ENCODE measurements around the gene FLOT2. TPM values are rescaled to one million over a fixed set of nuclear protein-coding genes. Genes with fewer than 3 reads are reported as not detected.

The FLOT2 gene
- total RNA-seq, 1 experiment from 2014 or later, result 98.1 TPM

DNA sequence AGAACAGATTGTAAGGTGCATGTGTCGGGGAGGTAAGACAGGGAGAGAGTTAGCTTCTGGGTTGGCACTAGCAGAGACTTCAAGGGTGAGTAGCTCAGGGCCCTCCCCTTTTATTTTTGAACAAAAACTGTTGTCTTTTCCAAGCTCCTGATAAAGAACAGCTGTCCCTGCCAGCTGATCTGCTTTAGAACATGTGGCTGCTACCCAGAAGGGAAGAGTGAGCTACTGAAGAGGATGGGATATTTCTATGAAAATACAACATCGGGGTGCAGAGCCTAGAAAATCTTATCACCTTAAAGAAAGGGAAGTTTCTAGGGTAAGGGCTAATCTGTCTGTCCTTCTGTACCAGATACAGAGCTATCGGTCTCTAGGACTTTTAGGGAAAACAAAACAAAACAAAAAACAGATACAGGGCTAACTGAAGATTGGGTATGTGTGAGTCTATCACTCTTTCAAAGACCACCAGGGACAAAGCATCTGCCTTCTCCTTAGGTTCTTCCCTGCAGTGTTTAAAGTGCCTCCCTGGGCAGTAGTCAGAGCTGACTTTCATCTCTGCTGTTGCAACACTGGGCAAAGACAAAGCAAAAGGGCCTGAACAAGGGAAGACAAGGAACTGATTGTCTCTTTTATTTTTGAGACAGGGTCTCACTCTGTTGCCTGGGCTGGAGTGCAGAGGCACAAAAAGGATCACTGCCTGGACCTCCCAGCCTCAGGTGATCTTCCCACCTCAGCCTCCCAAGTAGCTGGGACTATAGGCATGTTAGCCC lies 10.4 kb upstream of the FLOT2 start:
- H3K27ac ChIP-seq (ENCODE audit: low read depth, low read length), result no peak overlapping the region
- CTCF ChIA-PET, result interaction anchor here (1.8 kb wide), 1 partner anchor 10 kb away, joined by 4 read pairs; no protein-coding TSS in a partner anchor
- H3K4me1 ChIP-seq (ENCODE audit: control insufficient read depth in 1 of 2, insufficient read depth in 2 of 2, low read length in 2 of 2), result peaks cover 3 to 7% of the 10 kb centered on the region in 2 experiments; a peak in 2 of 4 replicates
- no peak overlapping the region for H3K4me3 ChIP-seq (replicated peaks in 1 of 2; ENCODE audit: low read depth in 1 of 2, low read length in 2 of 2)
- no peaks in the 10 kb centered on the region for H3K9me3 ChIP-seq (ENCODE audit: control insufficient read depth in 1 of 2, insufficient read depth in 1 of 2, low read depth in 1 of 2, low read length in 2 of 2)
- H3K4me2 ChIP-seq (ENCODE audit: low read length), result no peak overlapping the region
- intact Hi-C loops (cut with micrococcal nuclease), result loop anchor here (10.0 kb wide), 1 partner anchor 263 kb away; the partner anchor contains the start of gene BLTP2
- ATAC-seq (no peak), DNase-seq (ENCODE audit: low read depth, low spot score) (no peak)
- H2AFZ ChIP-seq (ENCODE audit: low read depth, low read length, poor library complexity, severe bottlenecking), result no peak overlapping the region
- H3K27me3 ChIP-seq (ENCODE audit: insufficient read depth, low read length), result no peaks in the 10 kb centered on the region
- H3K9me2 ChIP-seq (ENCODE audit: insufficient read depth), result no peaks in the 10 kb centered on the region
- H3K79me2 ChIP-seq (ENCODE audit: insufficient read depth, low read length), result no peaks in the 10 kb centered on the region
- BruUV-seq (replicated peaks), result no TSS peak
- H4K20me1 ChIP-seq (ENCODE audit: insufficient read depth), result no peaks in the 10 kb centered on the region
- POLR2A ChIA-PET, result interaction anchor here (1.4 kb wide), 1 partner anchor 180 kb away, joined by 5 read pairs; the partner anchor contains the start of gene NEK8
- peaks cover 47 to 50% of the 10 kb centered on the region in 2 experiments for H3K36me3 ChIP-seq (ENCODE audit: control insufficient read depth in 1 of 2, insufficient read depth in 2 of 2, low read length in 2 of 2)
- RAD21 ChIA-PET (ENCODE audit: low non-redundant PET in 1 of 2, low total read pairs in 2 of 2, uncharacterized antibody in 2 of 2, unreplicated experiment in 2 of 2), result no interaction called here
- TF ChIP-seq EZH2 (IDR thresholded peaks at IDR 0.05) (no peak), SIN3A (IDR thresholded peaks at IDR 0.05; ENCODE audit: low read depth) (no peak), YY1 (IDR thresholded peaks at IDR 0.05; ENCODE audit: extremely low read depth, insufficient replicate concordance, low read depth, low read length) (no peak), EZH2phosphoT487 (IDR thresholded peaks at IDR 0.05; ENCODE audit: borderline replicate concordance) (no peak), EGR1 (IDR thresholded peaks at IDR 0.05; ENCODE audit: low read depth) (no peak), POLR2AphosphoS5 (IDR thresholded peaks at IDR 0.05; ENCODE audit: low read depth, low read length) (no peak), ZFX (IDR thresholded peaks at IDR 0.05) (no peak), CBX3 (IDR thresholded peaks at IDR 0.05; ENCODE audit: low read depth) (no peak), FOSL1 (IDR thresholded peaks at IDR 0.05; ENCODE audit: low read depth) (no peak), ELF1 (IDR thresholded peaks at IDR 0.05; ENCODE audit: borderline replicate concordance, low read depth) (no peak), ZNF274 (IDR thresholded peaks at IDR 0.05; ENCODE audit: low read depth, low read length) (no peak), POLR2A (IDR thresholded peaks at IDR 0.05; ENCODE audit: borderline replicate concordance, extremely low read depth, insufficient read depth, insufficient read length) (no peak), RAD21 (IDR thresholded peaks at IDR 0.05; ENCODE audit: low read depth) (no peak)
- TF ChIP-seq, protein P1, sequence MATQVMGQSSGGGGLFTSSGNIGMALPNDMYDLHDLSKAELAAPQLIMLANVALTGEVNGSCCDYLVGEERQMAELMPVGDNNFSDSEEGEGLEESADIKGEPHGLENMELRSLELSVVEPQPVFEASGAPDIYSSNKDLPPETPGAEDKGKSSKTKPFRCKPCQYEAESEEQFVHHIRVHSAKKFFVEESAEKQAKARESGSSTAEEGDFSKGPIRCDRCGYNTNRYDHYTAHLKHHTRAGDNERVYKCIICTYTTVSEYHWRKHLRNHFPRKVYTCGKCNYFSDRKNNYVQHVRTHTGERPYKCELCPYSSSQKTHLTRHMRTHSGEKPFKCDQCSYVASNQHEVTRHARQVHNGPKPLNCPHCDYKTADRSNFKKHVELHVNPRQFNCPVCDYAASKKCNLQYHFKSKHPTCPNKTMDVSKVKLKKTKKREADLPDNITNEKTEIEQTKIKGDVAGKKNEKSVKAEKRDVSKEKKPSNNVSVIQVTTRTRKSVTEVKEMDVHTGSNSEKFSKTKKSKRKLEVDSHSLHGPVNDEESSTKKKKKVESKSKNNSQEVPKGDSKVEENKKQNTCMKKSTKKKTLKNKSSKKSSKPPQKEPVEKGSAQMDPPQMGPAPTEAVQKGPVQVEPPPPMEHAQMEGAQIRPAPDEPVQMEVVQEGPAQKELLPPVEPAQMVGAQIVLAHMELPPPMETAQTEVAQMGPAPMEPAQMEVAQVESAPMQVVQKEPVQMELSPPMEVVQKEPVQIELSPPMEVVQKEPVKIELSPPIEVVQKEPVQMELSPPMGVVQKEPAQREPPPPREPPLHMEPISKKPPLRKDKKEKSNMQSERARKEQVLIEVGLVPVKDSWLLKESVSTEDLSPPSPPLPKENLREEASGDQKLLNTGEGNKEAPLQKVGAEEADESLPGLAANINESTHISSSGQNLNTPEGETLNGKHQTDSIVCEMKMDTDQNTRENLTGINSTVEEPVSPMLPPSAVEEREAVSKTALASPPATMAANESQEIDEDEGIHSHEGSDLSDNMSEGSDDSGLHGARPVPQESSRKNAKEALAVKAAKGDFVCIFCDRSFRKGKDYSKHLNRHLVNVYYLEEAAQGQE (IDR thresholded peaks at IDR 0.05; ENCODE audit: low read depth), result no peak
- TF ChIP-seq, protein P2, sequence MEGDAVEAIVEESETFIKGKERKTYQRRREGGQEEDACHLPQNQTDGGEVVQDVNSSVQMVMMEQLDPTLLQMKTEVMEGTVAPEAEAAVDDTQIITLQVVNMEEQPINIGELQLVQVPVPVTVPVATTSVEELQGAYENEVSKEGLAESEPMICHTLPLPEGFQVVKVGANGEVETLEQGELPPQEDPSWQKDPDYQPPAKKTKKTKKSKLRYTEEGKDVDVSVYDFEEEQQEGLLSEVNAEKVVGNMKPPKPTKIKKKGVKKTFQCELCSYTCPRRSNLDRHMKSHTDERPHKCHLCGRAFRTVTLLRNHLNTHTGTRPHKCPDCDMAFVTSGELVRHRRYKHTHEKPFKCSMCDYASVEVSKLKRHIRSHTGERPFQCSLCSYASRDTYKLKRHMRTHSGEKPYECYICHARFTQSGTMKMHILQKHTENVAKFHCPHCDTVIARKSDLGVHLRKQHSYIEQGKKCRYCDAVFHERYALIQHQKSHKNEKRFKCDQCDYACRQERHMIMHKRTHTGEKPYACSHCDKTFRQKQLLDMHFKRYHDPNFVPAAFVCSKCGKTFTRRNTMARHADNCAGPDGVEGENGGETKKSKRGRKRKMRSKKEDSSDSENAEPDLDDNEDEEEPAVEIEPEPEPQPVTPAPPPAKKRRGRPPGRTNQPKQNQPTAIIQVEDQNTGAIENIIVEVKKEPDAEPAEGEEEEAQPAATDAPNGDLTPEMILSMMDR (IDR thresholded peaks at IDR 0.05 in 2 of 3, conservative IDR thresholded peaks at IDR 0.05 in 1 of 3; ENCODE audit: borderline replicate concordance in 1 of 3, insufficient read depth in 1 of 3, low read depth in 2 of 3, low read length in 2 of 3), result no peak
- TF ChIP-seq, protein P3, sequence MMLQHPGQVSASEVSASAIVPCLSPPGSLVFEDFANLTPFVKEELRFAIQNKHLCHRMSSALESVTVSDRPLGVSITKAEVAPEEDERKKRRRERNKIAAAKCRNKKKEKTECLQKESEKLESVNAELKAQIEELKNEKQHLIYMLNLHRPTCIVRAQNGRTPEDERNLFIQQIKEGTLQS (IDR thresholded peaks at IDR 0.05), result no peak
- TF ChIP-seq, protein P4, sequence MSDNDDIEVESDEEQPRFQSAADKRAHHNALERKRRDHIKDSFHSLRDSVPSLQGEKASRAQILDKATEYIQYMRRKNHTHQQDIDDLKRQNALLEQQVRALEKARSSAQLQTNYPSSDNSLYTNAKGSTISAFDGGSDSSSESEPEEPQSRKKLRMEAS (IDR thresholded peaks at IDR 0.05), result no peak
- TF ChIP-seq, protein P5, sequence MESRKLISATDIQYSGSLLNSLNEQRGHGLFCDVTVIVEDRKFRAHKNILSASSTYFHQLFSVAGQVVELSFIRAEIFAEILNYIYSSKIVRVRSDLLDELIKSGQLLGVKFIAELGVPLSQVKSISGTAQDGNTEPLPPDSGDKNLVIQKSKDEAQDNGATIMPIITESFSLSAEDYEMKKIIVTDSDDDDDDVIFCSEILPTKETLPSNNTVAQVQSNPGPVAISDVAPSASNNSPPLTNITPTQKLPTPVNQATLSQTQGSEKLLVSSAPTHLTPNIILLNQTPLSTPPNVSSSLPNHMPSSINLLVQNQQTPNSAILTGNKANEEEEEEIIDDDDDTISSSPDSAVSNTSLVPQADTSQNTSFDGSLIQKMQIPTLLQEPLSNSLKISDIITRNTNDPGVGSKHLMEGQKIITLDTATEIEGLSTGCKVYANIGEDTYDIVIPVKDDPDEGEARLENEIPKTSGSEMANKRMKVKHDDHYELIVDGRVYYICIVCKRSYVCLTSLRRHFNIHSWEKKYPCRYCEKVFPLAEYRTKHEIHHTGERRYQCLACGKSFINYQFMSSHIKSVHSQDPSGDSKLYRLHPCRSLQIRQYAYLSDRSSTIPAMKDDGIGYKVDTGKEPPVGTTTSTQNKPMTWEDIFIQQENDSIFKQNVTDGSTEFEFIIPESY (IDR thresholded peaks at IDR 0.05; ENCODE audit: extremely low read depth, insufficient replicate concordance, low read length), result no peak
- no peak overlapping the region for H3K9ac ChIP-seq (ENCODE audit: low read length)

All from HCT116 (cell line).